ENCODE results near the gene KIAA0232. TPM values are rescaled to one million over a fixed set of nuclear protein-coding genes. Genes with fewer than 3 reads are reported as not detected.

The KIAA0232 gene
- total and polyA plus RNA-seq, 9 of the 15 experiments (the other 6 are each of a cell fraction or from before 2014, with no cell fraction given): 3.5 to 17.4 (median 13.0) TPM

DNA sequence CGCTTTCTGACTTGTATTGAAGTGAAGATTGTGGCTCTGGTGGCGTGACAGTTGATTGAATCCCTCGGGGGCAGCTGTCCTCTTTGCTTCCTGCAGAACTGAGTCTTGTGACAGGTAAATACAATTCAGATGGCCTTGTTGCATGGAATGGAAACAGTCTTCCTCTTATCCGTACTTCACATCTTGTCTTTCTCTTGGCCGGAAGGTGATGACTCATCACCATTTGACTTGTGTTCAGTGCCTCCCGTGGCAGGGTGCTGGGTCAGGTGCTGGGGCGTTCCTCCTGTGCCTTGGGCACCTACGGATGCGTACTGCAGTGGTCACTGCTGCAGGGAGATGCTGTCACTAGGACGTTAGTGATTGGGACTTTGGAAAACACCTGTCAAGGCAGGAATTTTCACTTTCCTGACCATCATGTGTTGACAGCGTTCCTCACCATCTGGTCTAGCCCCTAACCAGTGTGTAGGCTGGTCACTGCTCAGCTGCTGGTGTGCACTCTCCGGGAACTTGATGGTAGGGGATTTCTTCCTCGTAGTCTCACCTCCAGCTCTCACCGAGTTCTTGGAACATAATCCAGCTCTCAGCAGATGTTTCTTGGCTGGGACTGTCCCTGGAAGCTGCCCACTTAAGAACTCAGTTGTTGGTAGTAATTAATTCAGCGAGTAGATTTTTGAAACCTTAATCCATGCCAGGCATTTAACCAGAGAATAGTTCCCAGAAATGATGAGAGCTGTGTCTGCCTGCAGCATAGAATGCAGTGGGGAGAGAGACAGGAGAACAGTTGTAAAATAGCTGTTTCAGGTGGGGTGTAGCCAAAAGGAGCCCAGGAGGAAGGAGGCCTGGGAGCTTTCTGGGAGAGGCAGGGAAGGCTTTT, 134.3 kb downstream of the KIAA0232 start (continued):
- TF ChIP-seq, protein P1, sequence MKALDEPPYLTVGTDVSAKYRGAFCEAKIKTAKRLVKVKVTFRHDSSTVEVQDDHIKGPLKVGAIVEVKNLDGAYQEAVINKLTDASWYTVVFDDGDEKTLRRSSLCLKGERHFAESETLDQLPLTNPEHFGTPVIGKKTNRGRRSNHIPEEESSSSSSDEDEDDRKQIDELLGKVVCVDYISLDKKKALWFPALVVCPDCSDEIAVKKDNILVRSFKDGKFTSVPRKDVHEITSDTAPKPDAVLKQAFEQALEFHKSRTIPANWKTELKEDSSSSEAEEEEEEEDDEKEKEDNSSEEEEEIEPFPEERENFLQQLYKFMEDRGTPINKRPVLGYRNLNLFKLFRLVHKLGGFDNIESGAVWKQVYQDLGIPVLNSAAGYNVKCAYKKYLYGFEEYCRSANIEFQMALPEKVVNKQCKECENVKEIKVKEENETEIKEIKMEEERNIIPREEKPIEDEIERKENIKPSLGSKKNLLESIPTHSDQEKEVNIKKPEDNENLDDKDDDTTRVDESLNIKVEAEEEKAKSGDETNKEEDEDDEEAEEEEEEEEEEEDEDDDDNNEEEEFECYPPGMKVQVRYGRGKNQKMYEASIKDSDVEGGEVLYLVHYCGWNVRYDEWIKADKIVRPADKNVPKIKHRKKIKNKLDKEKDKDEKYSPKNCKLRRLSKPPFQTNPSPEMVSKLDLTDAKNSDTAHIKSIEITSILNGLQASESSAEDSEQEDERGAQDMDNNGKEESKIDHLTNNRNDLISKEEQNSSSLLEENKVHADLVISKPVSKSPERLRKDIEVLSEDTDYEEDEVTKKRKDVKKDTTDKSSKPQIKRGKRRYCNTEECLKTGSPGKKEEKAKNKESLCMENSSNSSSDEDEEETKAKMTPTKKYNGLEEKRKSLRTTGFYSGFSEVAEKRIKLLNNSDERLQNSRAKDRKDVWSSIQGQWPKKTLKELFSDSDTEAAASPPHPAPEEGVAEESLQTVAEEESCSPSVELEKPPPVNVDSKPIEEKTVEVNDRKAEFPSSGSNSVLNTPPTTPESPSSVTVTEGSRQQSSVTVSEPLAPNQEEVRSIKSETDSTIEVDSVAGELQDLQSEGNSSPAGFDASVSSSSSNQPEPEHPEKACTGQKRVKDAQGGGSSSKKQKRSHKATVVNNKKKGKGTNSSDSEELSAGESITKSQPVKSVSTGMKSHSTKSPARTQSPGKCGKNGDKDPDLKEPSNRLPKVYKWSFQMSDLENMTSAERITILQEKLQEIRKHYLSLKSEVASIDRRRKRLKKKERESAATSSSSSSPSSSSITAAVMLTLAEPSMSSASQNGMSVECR (CRISPR knock-in tag; IDR thresholded peaks at IDR 0.05): no peak; the same call in 1 of the 2 replicates
- TF ChIP-seq XRCC3 (IDR thresholded peaks at IDR 0.05): no peak
- TF ChIP-seq ZNF408 (CRISPR knock-in tag; IDR thresholded peaks at IDR 0.05; ENCODE audit: low read depth): no peak
- TF ChIP-seq IRF2 (CRISPR knock-in tag; IDR thresholded peaks at IDR 0.05): no peak
- no peak for TF ChIP-seq CBFB (CRISPR knock-in tag; IDR thresholded peaks at IDR 0.05)
- TF ChIP-seq MTF1 (CRISPR knock-in tag; IDR thresholded peaks at IDR 0.05; ENCODE audit: borderline replicate concordance): no peak
- peak; percentile 50; the same call in 1 of the 2 replicates for TF ChIP-seq HDAC8 (tag; IDR thresholded peaks at IDR 0.05)
- peak; percentile 93 for TF ChIP-seq TCF3 (CRISPR knock-in tag; IDR thresholded peaks at IDR 0.05)
- no peak for TF ChIP-seq ZNF121 (CRISPR knock-in tag; conservative IDR thresholded peaks at IDR 0.05)
- TF ChIP-seq ZNF263 (CRISPR knock-in tag; IDR thresholded peaks at IDR 0.05; ENCODE audit: borderline replicate concordance): no peak
- TF ChIP-seq ZNF76 (CRISPR knock-in tag; IDR thresholded peaks at IDR 0.05; ENCODE audit: borderline replicate concordance): peak; percentile 38; the same call in 1 of the 2 replicates
- TF ChIP-seq PHF21A (IDR thresholded peaks at IDR 0.05; ENCODE audit: borderline replicate concordance, low read depth): no peak
- peak; percentile 52 for TF ChIP-seq RBBP5 (IDR thresholded peaks at IDR 0.05; ENCODE audit: borderline replicate concordance, insufficient read depth, low read length, poor library complexity, severe bottlenecking)
- TF ChIP-seq, protein P2, sequence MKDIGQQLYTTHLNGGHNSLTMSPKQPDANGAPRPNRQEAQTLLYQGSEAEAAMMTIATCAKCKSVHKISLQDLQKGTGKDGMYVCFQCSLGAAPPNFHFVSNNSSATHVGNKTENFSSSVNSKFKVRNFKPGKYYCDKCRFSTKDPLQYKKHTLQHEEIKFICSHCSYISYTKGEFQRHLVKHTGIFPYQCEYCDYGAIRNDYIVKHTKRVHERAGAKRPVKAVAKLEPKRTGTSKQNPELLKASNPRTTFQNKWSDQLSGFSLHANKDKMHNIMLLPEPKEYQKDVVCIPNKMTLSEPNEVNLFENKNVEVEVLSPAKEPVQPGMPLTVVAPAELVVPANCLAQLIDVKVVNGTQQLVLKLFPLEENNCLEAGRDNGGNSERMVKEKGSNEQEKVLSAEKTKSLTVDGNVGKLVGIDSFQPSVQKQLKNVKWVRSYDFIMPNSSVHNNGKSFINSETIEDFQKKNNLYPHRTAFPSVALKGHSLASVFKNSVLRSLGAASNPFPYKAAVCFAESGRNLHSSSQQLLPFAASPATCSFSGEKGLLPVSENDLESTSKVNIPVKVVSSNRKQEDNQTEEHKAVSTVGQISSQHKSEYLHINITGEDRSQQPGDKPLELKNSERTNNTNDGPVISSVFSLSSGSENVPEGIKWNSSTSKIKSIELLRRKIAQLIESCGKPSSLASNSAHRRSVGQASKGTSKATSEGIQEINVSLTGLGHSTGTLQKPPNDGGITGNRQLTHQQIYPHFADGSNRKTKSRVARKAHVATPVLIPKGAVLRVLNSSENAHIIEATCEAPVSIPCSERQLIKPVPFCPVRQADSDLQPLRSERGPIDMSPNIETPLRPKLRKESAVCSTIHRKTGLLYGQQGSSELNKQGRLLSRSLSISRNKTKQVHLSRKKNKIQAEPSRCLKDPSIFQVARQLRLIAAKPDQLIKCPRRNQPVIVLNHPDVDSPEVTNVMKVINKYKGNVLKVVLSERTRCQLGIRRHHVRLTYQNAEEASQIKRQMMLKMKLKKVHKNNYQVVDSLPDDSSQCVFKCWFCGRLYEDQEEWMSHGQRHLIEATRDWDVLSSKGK (CRISPR knock-in tag; IDR thresholded peaks at IDR 0.05): no peak
- TF ChIP-seq PTRF (tag; IDR thresholded peaks at IDR 0.05): no peak

Measured in K562 (cell line).